Panc1 (cell line): Measurements from ENCODE around the gene SPA17. TPM values are rescaled to one million over a fixed set of nuclear protein-coding genes. Genes with fewer than 3 reads are reported as not detected.

Source experiments
- ATAC-seq: fragments of 200-7000 bp; cut with Tn5 transposase; 2 replicates; pipeline ENCODE4 v1.9.1; 2020; ENCODE audit warnings: mild to moderate bottlenecking, moderate library complexity
- BruUV-seq: library from RNA; stranded (reverse); fragments of 400-500 nt; replicated peaks from 2 replicates; lab custom pipeline; 2021; lab: Mats Ljungman, UMichigan
- CTCF ChIA-PET: fragments of 300-600 bp; sonication (Branson Sonifier 250); formaldehyde crosslinking; loops from one replicate; lab custom pipeline; 2022; ENCODE audit warnings: antibody characterized with exemption; lab: Charles Lee
- POLR2A ChIA-PET: fragments of 300-600 bp; sonication (Branson Sonifier 250); formaldehyde crosslinking; loops from one replicate; lab custom pipeline; 2022; ENCODE audit warnings: antibody characterized with exemption; lab: Charles Lee
- DNase-seq: peaks from one replicate; pipeline ENCODE4 v3.0.0-alpha.2; 2010; ENCODE audit warnings: low read depth, low spot score
- H3K27ac ChIP-seq: 2 replicates; pipeline ENCODE4 v1.5.1; 2011; ENCODE audit warnings: mild to moderate bottlenecking, low read length, inconsistent platforms
- H3K27me3 ChIP-seq: fragments of 200-500 bp; sonication (Bioruptor generic); 2 replicates; pipeline ENCODE4 v1.6.0; 2014; ENCODE audit warnings: low read length, inconsistent platforms; ENCODE audit not compliant: control insufficient read depth, insufficient read depth
- H3K36me3 ChIP-seq: fragments of 200-500 bp; sonication (Bioruptor generic); 2 replicates; pipeline ENCODE4 v1.5.1; 2014; ENCODE audit warnings: inconsistent platforms, mild to moderate bottlenecking, low read length, moderate library complexity; ENCODE audit not compliant: control insufficient read depth, insufficient read depth
- H3K4me1 ChIP-seq: 2 replicates; pipeline ENCODE4 v1.5.1; 2011; ENCODE audit warnings: inconsistent platforms, mild to moderate bottlenecking, low read length, moderate library complexity; ENCODE audit not compliant: control insufficient read depth, insufficient read depth
- H3K4me3 ChIP-seq, 2 experiments: 2 replicates each; pipeline ENCODE4 v1.5.1; 2011 to 2012; ENCODE audit warnings: low read depth in 2 of 2, low read length in 2 of 2, mild to moderate bottlenecking in 2 of 2, inconsistent platforms in 1 of 2, moderate library complexity in 1 of 2
- H3K9me3 ChIP-seq: fragments of 200-500 bp; sonication (Bioruptor generic); 2 replicates; pipeline ENCODE4 v1.5.1; 2014; ENCODE audit warnings: low read depth, mild to moderate bottlenecking, inconsistent platforms, low read length, moderate library complexity; ENCODE audit not compliant: control insufficient read depth, insufficient read depth
- POLR2AphosphoS5 ChIP-seq: IDR thresholded peaks from 2 replicates; pipeline ENCODE4 v1.6.1; 2012; ENCODE audit warnings: mild to moderate bottlenecking, low read depth, low read length, moderate library complexity
- SIN3A ChIP-seq: IDR thresholded peaks from 2 replicates; pipeline ENCODE4 v1.6.1; 2012; ENCODE audit warnings: low read depth, mild to moderate bottlenecking, low read length, moderate library complexity, borderline replicate concordance; ENCODE audit not compliant: insufficient read depth
- TCF7L2 ChIP-seq: IDR thresholded peaks from 2 replicates; pipeline ENCODE4 v1.6.1; 2011; ENCODE audit warnings: mild to moderate bottlenecking, low read depth, low read length, inconsistent platforms
- in situ Hi-C: cut with HindIII; loops from 2 replicates; pipeline ENCODE4 v1.10.0; 2016; ENCODE audit warnings: low sequenced_read_pairs, low pct_unique_long_range_greater_than_20kb
- intact Hi-C: fragments of 100-400 bp; cut with micrococcal nuclease; formaldehyde crosslinking; loops from one replicate; pipeline ENCODE4 v1.10.0; 2022; ENCODE audit not compliant: unreplicated experiment
- total RNA-seq: library from RNA; stranded (reverse); gene quantifications from one replicate; pipeline ENCODE4 v1.2.1, GENCODE V29; 2021; ENCODE audit not compliant: unreplicated experiment
- TF ChIP-seq, protein P1 (sequence below), 2 experiments: IDR thresholded peaks; 2 replicates each; pipeline ENCODE4 v1.6.1; 2011 to 2012; ENCODE audit warnings: low read depth in 2 of 2, control low read depth in 1 of 2, low read length in 1 of 2, mild to moderate bottlenecking in 1 of 2, moderate library complexity in 1 of 2; ENCODE audit not compliant: insufficient read depth in 1 of 2
- TF ChIP-seq, protein P2 (sequence below): fragments of 450-650 bp; IDR thresholded peaks from 2 replicates; pipeline ENCODE4 v1.5.1; 2017; ENCODE audit warnings: mild to moderate bottlenecking

Gene SPA17
- total RNA-seq, 1 experiment from 2014 or later, result 10.1 TPM

GRCh38 chr11:124643042-124643604, 30.6 kb upstream of the SPA17 start:
- H3K27ac ChIP-seq, result no peak overlapping the region
- CTCF ChIA-PET, result interaction anchor here (0.6 kb wide), 1 partner anchor 247 kb away, joined by 3 read pairs; no protein-coding TSS in a partner anchor

DNA sequence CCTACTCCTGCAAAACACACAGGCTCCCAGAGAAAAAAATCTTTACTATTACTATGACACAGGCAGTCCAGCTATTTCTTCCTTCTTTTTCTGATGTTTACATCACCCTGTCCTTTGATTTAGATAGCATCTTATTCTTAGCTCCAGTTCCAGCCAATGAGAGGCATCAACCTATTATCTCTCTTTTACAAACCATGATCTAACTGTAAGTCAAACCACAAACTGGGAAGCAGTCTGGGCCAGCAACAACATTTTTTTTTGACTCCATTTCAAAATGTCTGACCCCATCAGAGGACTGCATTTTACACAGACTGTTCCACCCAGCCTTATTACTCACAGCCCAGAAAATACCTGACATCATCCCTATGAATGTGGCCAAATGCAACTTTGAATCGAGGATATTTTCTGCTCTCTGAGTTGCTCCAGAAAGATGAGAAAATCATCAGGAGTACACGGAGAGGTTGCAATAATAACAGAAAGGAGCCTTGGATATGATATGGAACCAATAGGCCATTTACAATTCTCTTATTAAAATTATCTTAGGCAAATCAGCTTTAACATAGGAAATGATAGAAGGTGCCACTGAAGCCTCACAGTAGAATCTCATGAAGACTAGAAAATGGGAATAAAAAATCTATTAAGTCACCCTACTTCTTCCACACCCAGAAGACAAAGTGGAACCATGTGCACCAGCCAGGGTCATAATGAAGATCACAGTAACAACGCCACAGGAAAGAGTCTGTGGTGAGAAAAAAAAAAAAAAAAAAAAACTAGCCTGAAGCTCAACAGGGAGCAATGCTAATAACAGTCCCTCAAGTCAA, 29.9 kb upstream of the SPA17 start:
- no peak for DNase-seq
- TF ChIP-seq SIN3A (no peak), POLR2AphosphoS5 (no peak), TCF7L2 (no peak)
- TF ChIP-seq, protein P1, sequence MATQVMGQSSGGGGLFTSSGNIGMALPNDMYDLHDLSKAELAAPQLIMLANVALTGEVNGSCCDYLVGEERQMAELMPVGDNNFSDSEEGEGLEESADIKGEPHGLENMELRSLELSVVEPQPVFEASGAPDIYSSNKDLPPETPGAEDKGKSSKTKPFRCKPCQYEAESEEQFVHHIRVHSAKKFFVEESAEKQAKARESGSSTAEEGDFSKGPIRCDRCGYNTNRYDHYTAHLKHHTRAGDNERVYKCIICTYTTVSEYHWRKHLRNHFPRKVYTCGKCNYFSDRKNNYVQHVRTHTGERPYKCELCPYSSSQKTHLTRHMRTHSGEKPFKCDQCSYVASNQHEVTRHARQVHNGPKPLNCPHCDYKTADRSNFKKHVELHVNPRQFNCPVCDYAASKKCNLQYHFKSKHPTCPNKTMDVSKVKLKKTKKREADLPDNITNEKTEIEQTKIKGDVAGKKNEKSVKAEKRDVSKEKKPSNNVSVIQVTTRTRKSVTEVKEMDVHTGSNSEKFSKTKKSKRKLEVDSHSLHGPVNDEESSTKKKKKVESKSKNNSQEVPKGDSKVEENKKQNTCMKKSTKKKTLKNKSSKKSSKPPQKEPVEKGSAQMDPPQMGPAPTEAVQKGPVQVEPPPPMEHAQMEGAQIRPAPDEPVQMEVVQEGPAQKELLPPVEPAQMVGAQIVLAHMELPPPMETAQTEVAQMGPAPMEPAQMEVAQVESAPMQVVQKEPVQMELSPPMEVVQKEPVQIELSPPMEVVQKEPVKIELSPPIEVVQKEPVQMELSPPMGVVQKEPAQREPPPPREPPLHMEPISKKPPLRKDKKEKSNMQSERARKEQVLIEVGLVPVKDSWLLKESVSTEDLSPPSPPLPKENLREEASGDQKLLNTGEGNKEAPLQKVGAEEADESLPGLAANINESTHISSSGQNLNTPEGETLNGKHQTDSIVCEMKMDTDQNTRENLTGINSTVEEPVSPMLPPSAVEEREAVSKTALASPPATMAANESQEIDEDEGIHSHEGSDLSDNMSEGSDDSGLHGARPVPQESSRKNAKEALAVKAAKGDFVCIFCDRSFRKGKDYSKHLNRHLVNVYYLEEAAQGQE (IDR thresholded peaks at IDR 0.05; ENCODE audit: insufficient read depth in 1 of 2, low read depth in 2 of 2, low read length in 1 of 2), result no peak
- TF ChIP-seq, protein P2, sequence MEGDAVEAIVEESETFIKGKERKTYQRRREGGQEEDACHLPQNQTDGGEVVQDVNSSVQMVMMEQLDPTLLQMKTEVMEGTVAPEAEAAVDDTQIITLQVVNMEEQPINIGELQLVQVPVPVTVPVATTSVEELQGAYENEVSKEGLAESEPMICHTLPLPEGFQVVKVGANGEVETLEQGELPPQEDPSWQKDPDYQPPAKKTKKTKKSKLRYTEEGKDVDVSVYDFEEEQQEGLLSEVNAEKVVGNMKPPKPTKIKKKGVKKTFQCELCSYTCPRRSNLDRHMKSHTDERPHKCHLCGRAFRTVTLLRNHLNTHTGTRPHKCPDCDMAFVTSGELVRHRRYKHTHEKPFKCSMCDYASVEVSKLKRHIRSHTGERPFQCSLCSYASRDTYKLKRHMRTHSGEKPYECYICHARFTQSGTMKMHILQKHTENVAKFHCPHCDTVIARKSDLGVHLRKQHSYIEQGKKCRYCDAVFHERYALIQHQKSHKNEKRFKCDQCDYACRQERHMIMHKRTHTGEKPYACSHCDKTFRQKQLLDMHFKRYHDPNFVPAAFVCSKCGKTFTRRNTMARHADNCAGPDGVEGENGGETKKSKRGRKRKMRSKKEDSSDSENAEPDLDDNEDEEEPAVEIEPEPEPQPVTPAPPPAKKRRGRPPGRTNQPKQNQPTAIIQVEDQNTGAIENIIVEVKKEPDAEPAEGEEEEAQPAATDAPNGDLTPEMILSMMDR, result no peak
- no peaks in the 10 kb centered on the region for H3K36me3 ChIP-seq
- POLR2A ChIA-PET, result no interaction called here
- no peaks in the 10 kb centered on the region for H3K9me3 ChIP-seq
- in situ Hi-C loops (no loop called here), intact Hi-C loops (loop anchor here (1.0 kb wide), 2 partner anchors 193 to 223 kb away; no protein-coding TSS in a partner anchor)
- H3K27ac ChIP-seq, result no peak overlapping the region
- ATAC-seq, result 0 out of 2 replicates have a peak, but pooled peaks have one; percentile 4
- H3K4me3 ChIP-seq, result no peak overlapping the region
- CTCF ChIA-PET, result interaction anchor here (0.5 to 2.2 kb wide), 6 partner anchors 18 to 1717 kb away, joined by 3 to 19 read pairs (median 4); no protein-coding TSS in a partner anchor
- H3K27me3 ChIP-seq, result no peaks in the 10 kb centered on the region
- BruUV-seq, result no TSS peak
- H3K4me1 ChIP-seq, result no peaks in the 10 kb centered on the region

More at GRCh38 chr11:124643042-124643604, 30.6 kb upstream of the SPA17 start:
- DNase-seq (no peak), ATAC-seq (no peak)
- Histone ChIP-seq H3K4me1 (no peaks in the 10 kb centered on the region), H3K27me3 (no peaks in the 10 kb centered on the region), H3K9me3 (no peaks in the 10 kb centered on the region), H3K36me3 (0 out of 2 replicates have a peak, but pooled peaks cover 2% of the 10 kb centered on the region), H3K4me3 (no peak overlapping the region)
- no TSS peak for BruUV-seq
- intact Hi-C loops (no loop called here), in situ Hi-C loops (no loop called here)
- POLR2A ChIA-PET, result no interaction called here
- TF ChIP-seq, protein P1 (IDR thresholded peaks at IDR 0.05; ENCODE audit: insufficient read depth in 1 of 2, low read depth in 2 of 2, low read length in 1 of 2), result no peak
- no peak for TF ChIP-seq SIN3A
- TF ChIP-seq TCF7L2, result no peak
- TF ChIP-seq, protein P2, result no peak
